HG03469 (cell line): ENCODE measurements around the gene TCEANC.

Source experiments
- ATAC-seq: cut with Tn5 transposase; IDR thresholded peaks from one replicate; pipeline ENCODE4 v1.9.1; 2021; ENCODE audit warnings: mild to moderate bottlenecking, moderate library complexity, moderate number of reproducible peaks; ENCODE audit not compliant: unreplicated experiment

The TCEANC gene

GRCh38 chrX:13689741-13690211 is 36.8 kb downstream of the TCEANC start:
- ATAC-seq: no peak

GRCh38 chrX:13690836-13691235 is 37.9 kb downstream of the TCEANC start:
- ATAC-seq: no peak

- no peak for ATAC-seq
Measured at GRCh38 chrX:13691841-13692371, 39.0 kb downstream of the TCEANC start.

GRCh38 chrX:13692771-13693231 is 39.9 kb downstream of the TCEANC start:
- ATAC-seq: no peak

GRCh38 chrX:13693341-13693961 is 40.5 kb downstream of the TCEANC start:
- no peak for ATAC-seq

- no peak for ATAC-seq
Measured at GRCh38 chrX:13694359-13694758, 41.4 kb downstream of the TCEANC start.

- no peak for ATAC-seq
Measured at GRCh38 chrX:13694983-13695382, 42.0 kb downstream of the TCEANC start.

- ATAC-seq: no peak
Measured at GRCh38 chrX:13695601-13696115, 42.7 kb downstream of the TCEANC start.

- ATAC-seq: peak; percentile 40
Measured at GRCh38 chrX:13697455-13697854, 44.5 kb downstream of the TCEANC start.

- no peak for ATAC-seq
Measured at GRCh38 chrX:13697976-13698375, 45.0 kb downstream of the TCEANC start.

GRCh38 chrX:13698432-13698831 is 45.5 kb downstream of the TCEANC start:
- no peak for ATAC-seq

GRCh38 chrX:13699183-13699826 is 46.4 kb downstream of the TCEANC start:
- no peak for ATAC-seq

GRCh38 chrX:13700380-13700779 is 47.4 kb downstream of the TCEANC start:
- no peak for ATAC-seq

GRCh38 chrX:13702111-13702789 is 49.3 kb downstream of the TCEANC start:
- ATAC-seq: no peak

- ATAC-seq: no peak
Measured at GRCh38 chrX:13703135-13703534, 50.2 kb downstream of the TCEANC start.

- ATAC-seq: no peak
Measured at GRCh38 chrX:13703589-13703988, 50.6 kb downstream of the TCEANC start.

- no peak for ATAC-seq
Measured at GRCh38 chrX:13711141-13711540, 58.2 kb downstream of the TCEANC start.
